Adrenal gland (tissue), 12 donors: ENCODE results near the gene PPT1. TPM values are rescaled to one million over a fixed set of nuclear protein-coding genes. Genes with fewer than 3 reads are reported as not detected.

Source experiments
- DNase-seq, 7 donors: peaks; one replicate each; pipeline ENCODE4 v3.0.0-alpha.2; 2019 to 2020
- H3K27ac ChIP-seq, 5 donors: fragments of 200-600 bp; sonication (generic) in 4 of 5; 1 replicate in 3 of 5; 2 replicates in 2 of 5; pipeline versions ENCODE4 v1.5.1 to v1.8.0; 2016 to 2020; ENCODE audit warnings: mild to moderate bottlenecking in 1 of 5
- H3K27me3 ChIP-seq: fragments of 200-600 bp; 2 replicates; pipeline ENCODE4 v1.8.0; 2021
- H3K36me3 ChIP-seq, 2 donors: fragments of 200-600 bp; replicated peaks in 1 of 2; 1 replicate in 1 of 2; 2 replicates in 1 of 2; pipeline versions ENCODE4 v1.5.1 to v1.8.0; 2018 to 2022
- H3K4me1 ChIP-seq, 2 donors: fragments of 200-600 bp; replicated peaks in 1 of 2; 1 replicate in 1 of 2; 2 replicates in 1 of 2; pipeline versions ENCODE4 v1.5.1 to v1.8.0; 2018 to 2021
- H3K4me3 ChIP-seq, 4 donors: fragments of 200-600 bp; sonication (generic) in 3 of 4; one replicate each; pipeline ENCODE4 v1.5.1; 2016 to 2018
- H3K9me3 ChIP-seq, 3 donors: fragments of 200-600 bp; sonication (generic) in 1 of 3; replicated peaks in 1 of 3; 1 replicate in 2 of 3; 2 replicates in 1 of 3; pipeline versions ENCODE4 v1.5.1 to v1.8.0; 2016 to 2021
- CTCF ChIP-seq, 6 experiments: fragments of 450-650 bp in 4 of 6; fragments of 200-600 bp in 2 of 6; sonication (generic) in 1 of 6; IDR thresholded peaks; 1 replicate in 5 of 6; 2 replicates in 1 of 6; pipeline versions ENCODE4 v1.5.1 to v1.8.0; 2016 to 2021; ENCODE audit warnings: antibody characterized with exemption in 6 of 6, mild to moderate bottlenecking in 2 of 6, moderate library complexity in 1 of 6
- POLR2A ChIP-seq, 2 donors: fragments of 450-650 bp; IDR thresholded peaks; one replicate each; pipeline ENCODE4 v1.6.1; 2017; ENCODE audit warnings: antibody characterized with exemption in 2 of 2, mild to moderate bottlenecking in 2 of 2, moderate library complexity in 1 of 2
- WGBS, 4 donors: extraction: QIAGEN DNeasy Blood & Tissue Kit in 2 of 4; methylation state at CpG; one replicate each; pipeline versions ENCODE4 v1.1.5 to v1.1.7; 2013 to 2017; 5-methylcytosine and 5-hydroxymethylcytosine counted together
- intact Hi-C, 2 donors: fragments of 100-400 bp; cut with DNase I; formaldehyde crosslinking; loops; one replicate each; pipeline versions ENCODE4 v1.14.1 to v1.15.0; 2022 to 2023
- polyA plus RNA-seq, 3 donors: library from polyadenylated mRNA; stranded (reverse); fragments of 200-250 nt in 2 of 3; fragments of 350-450 nt in 1 of 3; fragmentation: Illumina TruSeq in 1 of 3; extraction: RNeasy Lipid Tissue Mini Kit (QIAGEN cat#74804) in 1 of 3; gene quantifications; one replicate each; pipeline ENCODE4 v1.2.3, GENCODE V29; 2013 to 2014
- total RNA-seq, 9 donors: library from RNA; depleted of rRNA in 4 of 9; stranded (reverse); fragments of >200 nt in 4 of 9; fragments of 120-200 nt in 1 of 9; fragmentation: NEBNext Ultra II Directional in 1 of 9; extraction: Animal tissue kit (Norgen Biotek cat#: 25700) in 1 of 9; gene quantifications; one replicate each; pipeline versions ENCODE4 v1.1.0 to v1.2.4, GENCODE V29; 2013 to 2023
- donor health status: healthy with polysubstance abuse.
- donor health status: Bipolar disorder and iron deficiency.
- donor health status: DM: yes; HTN: yes; CAD: no.
- donor health status: DM: no; HTN: no; CAD: no.
- donor health status: DM: no; HTN: no; CAD: no.
- donor health status: DM: yes; HTN: yes; CAD: no.

PPT1 gene
- total and polyA plus RNA-seq, 12 donors, result 55.3 to 136 (median 76.6) TPM

GRCh38 chr1:40040511-40041465 lies 56.3 kb downstream of the PPT1 start, which contains the start of gene CAP1:
CAP1 (plus strand) TSS chr1:40040729; CDS start chr1:40059347, 18,618 bp downstream.
- no peaks in the 10 kb centered on the region for H3K9me3 ChIP-seq
- TF ChIP-seq CTCF (IDR thresholded peaks at IDR 0.05) (no peak), POLR2A (IDR thresholded peaks at IDR 0.05) (no peak)
- 0 to 1% (median 0%) methylated on average over 21 to 65 of the region's 65 CpGs for WGBS, 4 donors
- H3K36me3 ChIP-seq, result peaks cover 0 to 3% of the 10 kb centered on the region in 2 donors
- peaks cover 24 to 67% of the 10 kb centered on the region in 2 donors for H3K4me1 ChIP-seq
- H3K27me3 ChIP-seq, result no peaks in the 10 kb centered on the region
- DNase-seq, result peak; percentile 98 to 100 (median 99)
- peak within 1 kb of the TSS; percentile 68 to 97 (median 95) for H3K27ac ChIP-seq
- intact Hi-C loops, result no loop called here
- peak within 1 kb of the TSS; percentile 25 to 90 (median 74) for H3K4me3 ChIP-seq

GRCh38 chr1:40039757-40040510 lies 57.1 kb downstream of the PPT1 start:
- 0 to 2% (median 0%) methylated on average over 15 to 52 of the region's 52 CpGs for WGBS, 4 donors
- H3K27me3 ChIP-seq, result no peaks in the 10 kb centered on the region
- H3K27ac ChIP-seq, result peak overlapping the region; percentile 68 to 97 (median 95)
- peak; percentile 84 to 88 for TF ChIP-seq POLR2A (IDR thresholded peaks at IDR 0.05)
- TF ChIP-seq CTCF (IDR thresholded peaks at IDR 0.05), result no peak
- DNase-seq, result peak; percentile 66 to 92 (median 77)
- peaks cover 24 to 67% of the 10 kb centered on the region in 2 donors for H3K4me1 ChIP-seq
- H3K9me3 ChIP-seq, result no peaks in the 10 kb centered on the region
- peak overlapping the region in 3 of 4 donors; percentile 49 to 90 (median 79) for H3K4me3 ChIP-seq
- intact Hi-C loops, result no loop called here
- peaks cover 0 to 3% of the 10 kb centered on the region in 2 donors for H3K36me3 ChIP-seq

- peaks cover 21 to 61% of the 10 kb centered on the region in 2 donors for H3K4me1 ChIP-seq
- H3K36me3 ChIP-seq, result peaks cover 0 to 3% of the 10 kb centered on the region in 2 donors
- H3K4me3 ChIP-seq, result peak overlapping the region in 3 of 4 donors; percentile 49 to 90 (median 79)
- DNase-seq, result peak in 3 of 7 donors; percentile 60 to 80 (median 61)
- no peaks in the 10 kb centered on the region for H3K27me3 ChIP-seq
- intact Hi-C loops, result no loop called here
- peak in 1 of 2 donors; percentile 41 for TF ChIP-seq POLR2A (IDR thresholded peaks at IDR 0.05)
- TF ChIP-seq CTCF (IDR thresholded peaks at IDR 0.05), result no peak
- WGBS, 4 donors, result 0 to 2% (median 1%) methylated on average over 7 to 10 of the region's 10 CpGs
- H3K27ac ChIP-seq, result peak overlapping the region; percentile 68 to 97 (median 95)
- H3K9me3 ChIP-seq, result no peaks in the 10 kb centered on the region
These were observed 57.8 kb downstream of the PPT1 start for GRCh38 chr1:40039245-40039756.
